Retinal pigment epithelial cell (primary cell): Measurements from ENCODE around the gene SCN3B.

Experiments
- DNase-seq: peaks from one replicate; pipeline ENCODE4 v3.0.0-alpha.2; 2010; ENCODE audit warnings: low read depth
- H3K4me3 ChIP-seq: 2 replicates; pipeline ENCODE4 v1.5.1; 2011; ENCODE audit warnings: mild to moderate bottlenecking, low read length, control low read depth, moderate library complexity
- CTCF ChIP-seq: conservative IDR thresholded peaks from 2 replicates; pipeline ENCODE4 v1.5.1; 2011; ENCODE audit warnings: low read depth, low read length, control low read depth, inconsistent platforms

The SCN3B gene

GRCh38 chr11:123622576-123622975 lies 31.8 kb downstream of the SCN3B start:
- no peak overlapping the region for H3K4me3 ChIP-seq
- TF ChIP-seq CTCF, result no peak
- no peak for DNase-seq

- no peak overlapping the region for H3K4me3 ChIP-seq
- DNase-seq, result no peak
- no peak for TF ChIP-seq CTCF
These were observed 37.8 kb downstream of the SCN3B start for GRCh38 chr11:123616505-123617198.

GRCh38 chr11:123611698-123612097 lies 42.7 kb downstream of the SCN3B start:
- DNase-seq, result no peak
- no peak overlapping the region for H3K4me3 ChIP-seq
- TF ChIP-seq CTCF, result no peak

GRCh38 chr11:123608945-123609344 lies 45.5 kb downstream of the SCN3B start:
- no peak for DNase-seq
- no peak overlapping the region for H3K4me3 ChIP-seq
- no peak for TF ChIP-seq CTCF

GRCh38 chr11:123608371-123608770 lies 46.1 kb downstream of the SCN3B start:
- no peak for TF ChIP-seq CTCF
- H3K4me3 ChIP-seq, result no peak overlapping the region
- no peak for DNase-seq

- no peak overlapping the region for H3K4me3 ChIP-seq
- TF ChIP-seq CTCF, result no peak
- no peak for DNase-seq
These were observed 46.6 kb downstream of the SCN3B start for GRCh38 chr11:123607781-123608180.

- no peak for TF ChIP-seq CTCF
- DNase-seq, result no peak
- H3K4me3 ChIP-seq, result no peak overlapping the region
These were observed 50.8 kb downstream of the SCN3B start for GRCh38 chr11:123603666-123604065.
